NCI-H524 (cell line): Measurements from ENCODE around the gene SATB2.

Source experiments
- DNase-seq, 2 experiments: peaks; one replicate each; lab custom pipeline; 2025; lab: John Stamatoyannopoulos, UW

Gene SATB2

GRCh38 chr2:199465988-199466691 lies 8.4 kb upstream of the SATB2 start:
- no peak for DNase-seq

GRCh38 chr2:199465390-199465789 lies 7.7 kb upstream of the SATB2 start:
- no peak for DNase-seq

GRCh38 chr2:199464606-199465352 lies 7.0 kb upstream of the SATB2 start:
- no peak for DNase-seq

GRCh38 chr2:199463708-199464605 lies 6.2 kb upstream of the SATB2 start:
- DNase-seq: no peak

- peak; percentile 50 to 61 for DNase-seq
These were observed 5.4 kb upstream of the SATB2 start for GRCh38 chr2:199462956-199463692.

- no peak for DNase-seq
These were observed 4.7 kb upstream of the SATB2 start for GRCh38 chr2:199462347-199462955.

GRCh38 chr2:199461711-199462346 lies 4.1 kb upstream of the SATB2 start:
- DNase-seq: no peak

GRCh38 chr2:199460846-199461710 lies 3.3 kb upstream of the SATB2 start:
- no peak for DNase-seq

GRCh38 chr2:199460101-199460671 lies 2.4 kb upstream of the SATB2 start:
- peak in 1 of 2 experiments; percentile 34 for DNase-seq

- DNase-seq: peak; percentile 76 to 92
These were observed 1.8 kb upstream of the SATB2 start for GRCh38 chr2:199459286-199460100.

GRCh38 chr2:199458806-199459285 lies 1.1 kb upstream of the SATB2 start:
- no peak for DNase-seq

GRCh38 chr2:199458009-199458805 lies 468 bp upstream of the SATB2 start:
- DNase-seq: peak in 1 of 2 experiments; percentile 55

- DNase-seq: peak in 1 of 2 experiments; percentile 32
These were observed 1.2 kb downstream of the SATB2 start for GRCh38 chr2:199456383-199457146.

- peak in 1 of 2 experiments; percentile 49 for DNase-seq
These were observed 2.0 kb downstream of the SATB2 start for GRCh38 chr2:199455545-199456382.

GRCh38 chr2:199455210-199455544 lies 2.6 kb downstream of the SATB2 start:
- no peak for DNase-seq

- DNase-seq: no peak
These were observed 4.8 kb downstream of the SATB2 start for GRCh38 chr2:199452991-199453379.
